UCSD-AML1 (cell line): Measurements from ENCODE around the gene RNF212.
A peak's percentile ranks its signal among the peaks of the same experiment; 100 is the strongest.

Experiments used
- DNase-seq: peaks from one replicate; lab custom pipeline; 2025; ENCODE audit not compliant: unreplicated experiment; lab: John Stamatoyannopoulos, UW

Gene RNF212

GRCh38 chr4:1090465-1091440, 22.6 kb downstream of the RNF212 start:
- DNase-seq, result no peak

GRCh38 chr4:1090036-1090435, 23.3 kb downstream of the RNF212 start:
- no peak for DNase-seq

- DNase-seq, result no peak
Measured at GRCh38 chr4:1087371-1087770, 26.0 kb downstream of the RNF212 start.

GRCh38 chr4:1086011-1086410, 27.4 kb downstream of the RNF212 start:
- no peak for DNase-seq

- no peak for DNase-seq
Measured at GRCh38 chr4:1085404-1085799, 28.0 kb downstream of the RNF212 start.

- DNase-seq, result no peak
Measured at GRCh38 chr4:1084796-1085403, 28.5 kb downstream of the RNF212 start.

- DNase-seq, result no peak
Measured at GRCh38 chr4:1084394-1084793, 29.0 kb downstream of the RNF212 start.

GRCh38 chr4:1082215-1083182, 30.9 kb downstream of the RNF212 start:
- DNase-seq, result no peak

- no peak for DNase-seq
Measured at GRCh38 chr4:1081689-1082040, 31.7 kb downstream of the RNF212 start.

GRCh38 chr4:1080961-1081688, 32.2 kb downstream of the RNF212 start:
- DNase-seq, result no peak

GRCh38 chr4:1080432-1080831, 32.9 kb downstream of the RNF212 start:
- DNase-seq, result no peak

GRCh38 chr4:1079711-1080265, 33.6 kb downstream of the RNF212 start:
- DNase-seq, result no peak

- DNase-seq, result no peak
Measured at GRCh38 chr4:1078490-1078889, 34.9 kb downstream of the RNF212 start.

GRCh38 chr4:1077711-1078477, 35.5 kb downstream of the RNF212 start:
- no peak for DNase-seq

GRCh38 chr4:1075809-1076699, 37.3 kb downstream of the RNF212 start:
- no peak for DNase-seq

- DNase-seq, result no peak
Measured at GRCh38 chr4:1075225-1075624, 38.1 kb downstream of the RNF212 start.

- no peak for DNase-seq
Measured at GRCh38 chr4:1074077-1074476, 39.3 kb downstream of the RNF212 start.

- DNase-seq, result peak; percentile 57
Measured at GRCh38 chr4:1072830-1073446, 40.4 kb downstream of the RNF212 start.
